Measurements from ENCODE around the gene TTLL10.

DNA sequence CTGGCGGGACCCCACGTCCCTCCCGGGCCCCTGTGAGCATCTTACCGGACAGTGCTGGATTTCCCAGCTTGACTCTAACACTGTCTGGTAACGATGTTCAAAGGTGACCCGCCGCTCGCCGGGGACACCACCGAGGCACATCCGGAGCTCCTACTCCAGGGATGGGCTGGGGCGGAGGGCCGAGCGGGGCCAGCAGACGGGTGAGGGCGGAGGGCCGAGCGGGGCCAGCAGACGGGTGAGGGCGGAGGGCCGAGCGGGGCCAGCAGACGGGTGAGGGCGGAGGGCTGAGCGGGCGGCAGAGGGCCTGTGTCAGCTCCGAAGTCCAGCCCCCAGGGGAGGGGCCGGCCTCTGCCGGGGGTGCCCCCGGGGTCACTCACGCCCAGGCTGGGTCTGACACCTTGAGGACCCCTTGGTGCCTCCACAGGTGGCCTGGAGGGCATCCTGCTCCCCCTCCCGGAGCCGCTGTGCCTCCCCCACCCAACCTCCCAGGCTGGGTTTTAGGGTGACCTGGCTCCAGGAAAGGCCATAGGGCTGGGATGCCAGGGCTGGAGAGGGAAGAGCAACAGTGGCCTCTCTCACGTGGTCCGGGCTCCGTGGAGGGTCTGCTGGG is 5.7 kb upstream of the TTLL10 start:
- TF ChIP-seq POLR2A (IDR thresholded peaks at IDR 0.05; ENCODE audit: low read length) (no peak), GATA1 (IDR thresholded peaks at IDR 0.05; ENCODE audit: low read depth, low read length) (no peak)
